Measurements from ENCODE around the gene EPHA5.
A peak's percentile ranks its signal among the peaks of the same experiment; 100 is the strongest.

Gene EPHA5

GRCh38 chr4:65472531-65472930 is 197.8 kb downstream of the EPHA5 start:
- no peak for DNase-seq

DNA sequence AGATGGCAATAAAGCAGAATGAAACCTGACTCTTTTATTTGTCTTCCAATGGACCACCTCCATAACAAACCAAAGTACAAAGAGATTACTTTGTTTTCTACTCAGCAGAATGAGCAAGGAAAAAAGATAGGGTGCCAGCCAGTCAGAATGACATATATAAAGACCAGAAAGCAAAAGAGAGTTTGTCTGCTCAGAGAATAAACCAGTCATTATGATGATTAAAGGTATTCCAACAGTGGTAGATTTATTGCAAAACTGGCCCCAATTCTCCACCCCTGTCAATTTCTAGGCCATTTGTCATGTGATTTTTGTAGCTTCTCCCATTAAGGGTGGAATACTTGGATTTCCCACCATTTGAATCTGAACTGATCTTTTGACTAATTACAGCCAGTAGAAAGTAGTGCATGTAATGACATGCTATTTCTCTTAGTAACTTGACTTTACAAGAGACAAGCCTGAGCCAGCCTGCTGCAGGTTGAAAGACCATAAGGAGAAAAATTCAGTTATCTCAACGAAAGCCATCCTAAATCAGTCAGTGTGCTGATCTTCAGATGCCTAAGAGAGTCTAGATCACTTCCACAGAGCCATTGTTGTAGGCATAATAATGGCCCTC is 203.1 kb downstream of the EPHA5 start:
- DNase-seq: no peak

DNA sequence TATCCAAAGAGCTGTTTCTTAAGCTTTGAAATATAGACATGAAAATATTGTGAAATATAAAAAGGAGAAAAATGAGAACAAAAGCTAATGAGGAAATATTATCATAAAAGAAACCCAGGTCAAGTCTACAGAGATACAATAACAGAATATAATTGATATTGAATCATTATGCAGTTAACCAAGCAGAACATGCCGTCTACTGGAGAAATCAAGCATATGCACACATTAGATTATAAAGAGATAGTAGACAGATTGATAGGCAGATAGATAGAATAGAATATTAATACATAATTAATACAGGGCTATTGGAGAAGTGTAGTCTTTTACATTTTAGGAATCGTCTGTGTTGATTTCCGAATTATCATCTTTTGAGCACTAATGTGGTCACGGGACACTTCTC is 208.5 kb downstream of the EPHA5 start:
- DNase-seq: no peak

DNA sequence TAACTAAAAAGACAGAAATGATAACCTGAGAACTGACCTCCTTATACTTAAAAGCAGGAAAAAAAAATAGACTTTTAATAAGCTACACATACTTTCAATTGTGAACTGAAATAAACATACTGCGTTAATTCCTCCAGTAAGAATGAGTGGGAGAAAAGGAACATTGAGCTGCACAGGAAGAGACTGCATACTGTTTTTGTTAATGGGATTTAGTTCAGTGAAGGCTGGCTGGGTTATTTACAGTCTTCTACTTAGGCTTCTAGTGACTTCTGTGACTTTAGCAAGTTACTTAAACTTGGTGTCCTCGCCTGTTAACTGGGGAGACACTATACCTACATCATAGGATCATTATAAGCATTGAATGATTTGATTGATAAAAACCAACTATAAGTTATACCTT is 213.3 kb downstream of the EPHA5 start:
- no peak for DNase-seq

- no peak for DNase-seq
Measured at GRCh38 chr4:65456579-65456978, 213.7 kb downstream of the EPHA5 start.

DNA sequence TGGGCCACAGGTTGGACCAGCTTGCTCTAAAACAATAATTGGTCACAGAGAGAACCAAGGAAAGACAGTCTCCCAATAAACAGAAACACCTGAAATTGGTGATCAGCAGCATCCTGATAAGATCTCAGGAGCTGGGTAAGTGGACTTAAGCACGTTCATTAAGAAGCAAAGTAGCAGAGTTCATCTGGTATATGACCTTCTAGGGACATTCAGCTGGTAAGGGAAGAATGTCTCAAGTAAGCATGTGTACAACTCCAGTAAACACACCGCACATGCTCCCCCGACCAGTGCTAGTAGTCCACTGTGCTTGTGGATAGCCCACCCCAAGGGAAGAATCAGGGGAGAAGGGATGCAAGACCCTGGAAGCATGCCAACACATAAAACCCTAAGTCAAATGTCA is 216.9 kb downstream of the EPHA5 start:
- no peak for DNase-seq

- no peak for DNase-seq
Measured at GRCh38 chr4:65450899-65451298, 219.4 kb downstream of the EPHA5 start.

- no peak for DNase-seq
Measured at GRCh38 chr4:65437102-65437501, 233.2 kb downstream of the EPHA5 start.

DNA sequence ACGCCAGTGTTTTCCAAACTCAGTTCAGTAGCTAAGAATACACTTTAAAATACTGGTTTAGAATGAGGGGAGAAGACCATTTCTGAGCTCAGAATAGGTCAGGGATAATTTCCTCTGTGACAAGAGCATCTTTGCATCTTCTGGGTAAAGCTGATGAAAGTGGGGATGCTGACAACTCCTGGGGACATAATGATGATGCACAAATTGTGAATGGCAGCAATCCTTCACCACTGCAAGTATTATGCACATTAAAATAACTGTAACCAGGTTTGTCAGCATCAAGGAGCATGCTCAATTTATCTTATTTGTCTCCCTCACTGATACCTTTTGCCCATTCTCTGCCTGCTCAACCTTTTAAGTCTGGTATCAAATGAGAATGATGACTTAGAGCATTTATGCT is 248.2 kb downstream of the EPHA5 start:
- no peak for DNase-seq

- DNase-seq: no peak
Measured at GRCh38 chr4:65420036-65420435, 250.3 kb downstream of the EPHA5 start.

- DNase-seq: no peak
Measured at GRCh38 chr4:65416891-65417290, 253.4 kb downstream of the EPHA5 start.

DNA sequence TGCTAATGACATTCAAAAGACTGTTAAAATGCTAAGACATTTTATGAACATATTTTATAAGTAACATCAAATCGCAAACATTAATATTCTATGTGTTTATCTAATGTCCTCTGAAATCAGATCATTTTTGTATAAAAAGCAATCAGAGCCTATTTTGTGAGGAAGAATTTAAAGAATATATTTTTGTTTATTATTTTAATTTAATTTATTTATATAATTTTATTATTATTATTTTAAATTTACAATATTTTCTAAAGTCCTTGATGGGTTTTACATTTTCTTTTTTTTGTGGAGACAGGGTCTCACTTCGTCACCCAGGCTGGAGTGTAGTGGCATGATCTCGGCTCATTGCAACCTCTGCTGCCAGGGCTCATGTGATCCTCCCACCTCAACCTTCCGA is 262.8 kb downstream of the EPHA5 start:
- no peak for DNase-seq

GRCh38 chr4:65401083-65401482 is 269.2 kb downstream of the EPHA5 start:
- no peak for DNase-seq

- no peak for DNase-seq
Measured at GRCh38 chr4:65399084-65399483, 271.2 kb downstream of the EPHA5 start.

DNA sequence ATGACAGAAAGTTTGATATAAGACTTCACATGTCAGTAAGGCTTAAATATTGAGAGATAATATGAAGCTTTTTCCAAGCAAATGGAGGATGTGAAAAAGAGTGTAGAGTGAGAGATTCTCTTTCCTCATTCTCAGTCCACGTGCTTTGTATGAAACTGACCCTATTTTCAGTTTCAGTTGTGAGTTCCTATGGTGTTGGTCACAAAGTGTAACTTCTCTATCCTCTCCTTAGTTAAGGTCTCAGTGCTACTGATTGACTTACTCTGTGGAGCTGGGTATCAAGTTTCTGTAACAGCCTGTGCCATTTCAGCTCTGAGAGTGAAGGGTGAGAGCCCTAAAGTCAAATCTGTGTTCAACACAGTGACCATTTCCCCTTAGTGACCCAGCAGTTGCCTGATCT is 277.2 kb downstream of the EPHA5 start:
- DNase-seq: peak; percentile 5

DNA sequence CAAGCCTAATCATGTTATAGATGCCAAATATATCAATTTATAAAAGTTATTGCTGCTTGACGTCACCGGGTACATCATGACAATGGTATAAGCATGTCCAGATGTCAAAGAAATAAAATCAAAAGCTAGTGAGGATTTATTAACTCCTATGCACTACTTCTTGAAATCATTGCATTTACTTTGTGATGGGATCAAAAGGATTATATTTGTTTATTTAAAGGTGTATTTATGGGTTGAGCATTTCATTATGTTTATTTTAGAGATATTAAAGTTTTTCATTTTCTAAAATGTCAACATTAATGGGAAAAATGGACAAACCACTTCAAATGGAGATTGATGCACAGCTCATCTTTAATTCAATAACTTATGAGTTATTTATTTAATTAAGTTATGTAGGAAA is 277.8 kb downstream of the EPHA5 start:
- no peak for DNase-seq

DNA sequence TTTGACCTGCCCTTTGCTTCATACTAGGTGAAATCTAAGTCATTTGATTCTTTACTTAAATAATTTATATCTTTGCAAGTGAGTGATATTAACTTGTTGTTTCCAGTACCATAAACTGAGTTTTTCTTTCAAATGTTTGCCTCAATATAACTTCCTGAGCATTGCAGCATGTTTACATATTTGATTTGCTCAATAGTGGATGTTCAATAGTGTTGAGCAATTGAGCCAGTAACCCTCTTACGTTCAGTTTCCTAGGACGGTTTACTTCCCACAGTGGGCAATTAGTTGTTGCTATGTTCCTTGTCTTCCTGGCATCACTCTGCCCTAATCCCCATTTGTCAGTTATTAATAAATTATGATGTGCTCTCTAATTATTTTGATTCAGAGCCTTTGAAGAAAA is 278.5 kb downstream of the EPHA5 start:
- DNase-seq: no peak

DNA sequence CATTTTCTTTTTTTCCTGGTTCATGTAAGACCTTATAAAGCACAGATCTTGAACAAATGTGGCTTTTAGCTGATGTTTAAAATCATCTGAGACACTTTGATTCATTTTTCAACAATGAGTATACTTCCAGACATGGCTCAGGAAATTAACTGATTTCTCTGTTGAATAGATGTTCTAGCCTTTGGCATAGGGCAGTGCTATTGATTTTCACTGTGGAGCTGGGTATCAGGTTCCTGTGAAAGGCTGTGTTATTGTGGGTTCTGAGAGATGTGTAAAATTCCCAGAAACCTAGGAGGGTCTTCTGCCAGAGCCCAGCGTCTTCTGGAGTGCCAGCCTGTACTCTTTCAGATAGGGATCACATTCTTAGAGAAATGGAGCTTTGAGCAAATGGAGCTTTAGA is 278.9 kb downstream of the EPHA5 start:
- DNase-seq: no peak

DNA sequence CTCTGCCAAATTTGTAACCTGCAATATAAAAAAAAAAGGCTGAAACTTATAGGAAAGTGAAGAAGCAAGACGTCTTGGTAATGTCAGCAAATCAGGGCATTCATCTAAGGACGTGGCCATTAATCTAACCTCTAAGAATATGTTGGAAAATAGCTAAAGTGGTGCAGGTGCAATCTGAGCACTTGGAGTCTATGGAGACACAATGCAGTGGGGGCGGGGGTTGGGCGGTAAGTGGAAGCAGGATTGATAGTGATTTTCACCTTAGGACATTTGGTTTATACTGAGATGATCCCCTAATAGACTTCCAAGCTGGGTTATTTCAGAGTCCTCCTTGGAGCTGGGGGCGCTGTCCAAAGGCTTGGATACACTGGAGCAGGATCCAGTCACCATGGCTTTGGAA is 283.4 kb downstream of the EPHA5 start:
- no peak for DNase-seq

- no peak for DNase-seq
Measured at GRCh38 chr4:65383589-65384305, 286.5 kb downstream of the EPHA5 start.

DNA sequence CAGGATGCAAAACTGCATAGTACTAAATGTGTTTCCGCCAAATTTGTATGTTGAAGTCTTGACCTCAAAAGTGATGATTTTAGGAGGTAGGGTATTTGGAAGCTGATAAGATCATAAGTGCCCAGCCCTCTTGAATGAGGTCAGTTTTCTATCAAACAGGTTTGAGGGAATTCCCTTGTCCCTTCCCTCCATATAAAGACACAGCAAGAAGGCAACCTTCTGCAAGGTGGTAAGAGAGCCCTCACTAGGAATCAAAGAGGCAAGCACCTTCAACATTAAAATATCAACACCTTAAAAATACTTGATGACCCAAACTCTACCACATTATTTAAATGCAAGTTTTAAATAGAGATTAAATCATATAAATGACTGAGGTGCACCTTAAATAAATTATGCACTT is 288.6 kb downstream of the EPHA5 start:
- no peak for DNase-seq

GRCh38 chr4:65370709-65371108 is 299.6 kb downstream of the EPHA5 start:
- no peak for DNase-seq

DNA sequence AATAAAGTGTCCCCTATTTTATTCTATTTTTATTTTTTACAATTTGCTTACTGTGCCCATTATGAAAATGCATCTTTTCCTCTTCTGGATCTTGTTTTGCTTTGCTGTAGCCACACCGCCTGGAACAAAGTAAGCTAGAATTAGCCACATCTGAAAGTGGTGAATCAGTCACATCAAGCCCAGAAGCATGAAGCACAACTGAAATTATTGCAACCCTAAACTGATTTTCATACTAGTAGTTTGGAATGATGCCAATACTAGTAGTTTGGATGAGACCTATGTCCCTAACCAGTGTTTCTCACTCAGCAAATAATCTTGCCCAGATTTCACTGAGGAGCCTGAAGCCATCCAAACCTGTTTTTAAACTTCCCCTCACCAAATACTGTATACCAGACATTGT is 303.0 kb downstream of the EPHA5 start:
- DNase-seq: no peak

DNA sequence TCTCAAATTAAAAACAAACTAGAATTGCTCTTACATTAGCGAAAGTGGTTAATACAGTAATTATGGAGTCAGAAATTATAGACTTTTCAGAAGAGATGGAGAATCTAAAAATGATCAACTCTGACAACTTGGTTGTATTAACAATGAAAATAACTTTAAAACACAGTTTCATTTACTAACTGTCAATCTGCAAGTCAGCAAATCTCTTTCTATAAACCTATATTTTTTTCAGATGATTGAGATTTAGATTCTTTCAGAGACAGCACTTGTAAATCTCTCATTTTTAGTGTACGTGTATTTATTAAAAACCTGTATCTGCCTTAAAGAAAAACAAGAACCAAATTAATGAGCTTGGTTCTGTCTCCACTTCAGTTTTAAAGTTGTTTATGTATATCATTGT is 311.4 kb downstream of the EPHA5 start:
- DNase-seq: no peak

- DNase-seq: no peak
Measured at GRCh38 chr4:65353098-65353497, 317.2 kb downstream of the EPHA5 start.
